Measurements from ENCODE around the gene STXBP6. TPM values are rescaled to one million over a fixed set of nuclear protein-coding genes. Genes with fewer than 3 reads are reported as not detected.
"Not testable (repeated sequence)": the region's sequence is repeated elsewhere in the genome, so short reads cannot be mapped to it uniquely, and the experiment has no call there.

STXBP6 gene
- total RNA-seq, 1 donor from 2014 or later: 0.51 TPM

- H3K36me3 Mint-ChIP-seq (ENCODE audit: low read depth, unreplicated experiment): no peaks in the 10 kb centered on the region
- no peaks in the 10 kb centered on the region for H3K27me3 Mint-ChIP-seq (ENCODE audit: unreplicated experiment)
- no peak overlapping the region for H3K4me3 Mint-ChIP-seq (ENCODE audit: unreplicated experiment)
- H3K9me3 Mint-ChIP-seq (ENCODE audit: unreplicated experiment): no peaks in the 10 kb centered on the region
- peaks cover 23% of the 10 kb centered on the region for H3K4me1 Mint-ChIP-seq (ENCODE audit: unreplicated experiment)
- TF ChIP-seq, protein P1, sequence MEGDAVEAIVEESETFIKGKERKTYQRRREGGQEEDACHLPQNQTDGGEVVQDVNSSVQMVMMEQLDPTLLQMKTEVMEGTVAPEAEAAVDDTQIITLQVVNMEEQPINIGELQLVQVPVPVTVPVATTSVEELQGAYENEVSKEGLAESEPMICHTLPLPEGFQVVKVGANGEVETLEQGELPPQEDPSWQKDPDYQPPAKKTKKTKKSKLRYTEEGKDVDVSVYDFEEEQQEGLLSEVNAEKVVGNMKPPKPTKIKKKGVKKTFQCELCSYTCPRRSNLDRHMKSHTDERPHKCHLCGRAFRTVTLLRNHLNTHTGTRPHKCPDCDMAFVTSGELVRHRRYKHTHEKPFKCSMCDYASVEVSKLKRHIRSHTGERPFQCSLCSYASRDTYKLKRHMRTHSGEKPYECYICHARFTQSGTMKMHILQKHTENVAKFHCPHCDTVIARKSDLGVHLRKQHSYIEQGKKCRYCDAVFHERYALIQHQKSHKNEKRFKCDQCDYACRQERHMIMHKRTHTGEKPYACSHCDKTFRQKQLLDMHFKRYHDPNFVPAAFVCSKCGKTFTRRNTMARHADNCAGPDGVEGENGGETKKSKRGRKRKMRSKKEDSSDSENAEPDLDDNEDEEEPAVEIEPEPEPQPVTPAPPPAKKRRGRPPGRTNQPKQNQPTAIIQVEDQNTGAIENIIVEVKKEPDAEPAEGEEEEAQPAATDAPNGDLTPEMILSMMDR (IDR thresholded peaks at IDR 0.05; ENCODE audit: unreplicated experiment): no peak
- DNase-seq (ENCODE audit: low spot score): no peak
- no peak overlapping the region for H3K27ac Mint-ChIP-seq (ENCODE audit: unreplicated experiment)
Observed at GRCh38 chr14:24937300-24937699, 112.6 kb downstream of the STXBP6 start.

DNA sequence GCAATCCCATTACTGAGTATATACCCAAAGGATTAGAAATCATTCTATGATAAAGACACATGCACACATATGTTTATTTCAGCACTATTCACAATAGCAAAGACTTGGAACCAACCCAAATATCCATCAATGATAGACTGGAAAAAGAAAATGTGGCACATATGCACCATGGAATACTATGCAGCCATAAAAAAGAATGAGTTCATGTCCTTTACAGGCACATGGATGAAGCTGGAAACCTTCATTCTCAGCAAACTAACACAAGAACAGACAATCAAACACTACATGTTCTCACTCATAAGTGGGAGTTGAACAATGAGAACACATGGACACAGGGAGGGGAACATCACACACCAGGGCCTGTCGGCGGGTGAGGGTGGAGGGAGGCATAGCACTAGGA, 113.2 kb downstream of the STXBP6 start:
- H3K27ac Mint-ChIP-seq (ENCODE audit: unreplicated experiment); DNase-seq (ENCODE audit: low spot score); H3K36me3 Mint-ChIP-seq (ENCODE audit: low read depth, unreplicated experiment); H3K27me3 Mint-ChIP-seq (ENCODE audit: unreplicated experiment); H3K9me3 Mint-ChIP-seq (ENCODE audit: unreplicated experiment); H3K4me3 Mint-ChIP-seq (ENCODE audit: unreplicated experiment): not testable (repeated sequence)
- peaks cover 21% of the 10 kb centered on the region for H3K4me1 Mint-ChIP-seq (ENCODE audit: unreplicated experiment)

DNA sequence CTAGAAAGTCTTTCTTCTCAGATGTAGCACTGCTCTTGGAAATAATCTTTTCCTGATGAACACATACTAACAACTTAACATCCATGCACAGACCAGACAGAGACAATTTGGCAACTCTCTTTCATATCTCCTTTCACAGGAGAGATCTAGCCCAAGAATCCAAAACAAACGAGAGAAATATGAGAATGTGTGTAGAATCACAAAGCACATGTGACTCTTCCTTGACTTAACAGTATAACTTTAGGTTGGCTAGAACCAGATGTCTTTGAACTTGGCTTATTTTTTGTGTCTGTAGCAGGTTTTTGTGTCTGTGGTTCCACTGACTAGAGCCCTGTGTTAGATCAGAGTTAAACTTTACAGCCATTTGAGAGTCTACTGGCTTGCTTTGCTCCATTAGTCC, 114.2 kb downstream of the STXBP6 start:
- TF ChIP-seq, protein P1 (IDR thresholded peaks at IDR 0.05; ENCODE audit: unreplicated experiment): no peak
- H3K27ac Mint-ChIP-seq (ENCODE audit: unreplicated experiment): no peak overlapping the region
- H3K9me3 Mint-ChIP-seq (ENCODE audit: unreplicated experiment): no peaks in the 10 kb centered on the region
- no peak overlapping the region for H3K4me3 Mint-ChIP-seq (ENCODE audit: unreplicated experiment)
- H3K36me3 Mint-ChIP-seq (ENCODE audit: low read depth, unreplicated experiment): no peaks in the 10 kb centered on the region
- DNase-seq (ENCODE audit: low spot score): no peak
- H3K4me1 Mint-ChIP-seq (ENCODE audit: unreplicated experiment): peaks cover 26% of the 10 kb centered on the region
- no peaks in the 10 kb centered on the region for H3K27me3 Mint-ChIP-seq (ENCODE audit: unreplicated experiment)

- TF ChIP-seq, protein P1 (IDR thresholded peaks at IDR 0.05; ENCODE audit: unreplicated experiment): no peak
- Mint-ChIP-seq H3K36me3 (ENCODE audit: low read depth, unreplicated experiment) (no peaks in the 10 kb centered on the region), H3K27ac (ENCODE audit: unreplicated experiment) (no peak overlapping the region), H3K9me3 (ENCODE audit: unreplicated experiment) (no peaks in the 10 kb centered on the region), H3K4me1 (ENCODE audit: unreplicated experiment) (peaks cover 35% of the 10 kb centered on the region), H3K27me3 (ENCODE audit: unreplicated experiment) (no peaks in the 10 kb centered on the region), H3K4me3 (ENCODE audit: unreplicated experiment) (no peak overlapping the region)
- no peak for DNase-seq (ENCODE audit: low spot score)
Observed at GRCh38 chr14:24928386-24928900, 121.5 kb downstream of the STXBP6 start.

- Mint-ChIP-seq H3K4me1 (ENCODE audit: unreplicated experiment) (peaks cover 35% of the 10 kb centered on the region), H3K27me3 (ENCODE audit: unreplicated experiment) (no peaks in the 10 kb centered on the region), H3K36me3 (ENCODE audit: low read depth, unreplicated experiment) (no peaks in the 10 kb centered on the region), H3K9me3 (ENCODE audit: unreplicated experiment) (no peaks in the 10 kb centered on the region), H3K27ac (ENCODE audit: unreplicated experiment) (no peak overlapping the region), H3K4me3 (ENCODE audit: unreplicated experiment) (no peak overlapping the region)
- TF ChIP-seq, protein P1 (IDR thresholded peaks at IDR 0.05; ENCODE audit: unreplicated experiment): no peak
- no peak for DNase-seq (ENCODE audit: low spot score)
Observed at GRCh38 chr14:24927809-24928208, 122.1 kb downstream of the STXBP6 start.

Measured in endothelial cell (in vitro differentiated cells).